Body of pancreas (tissue), 4 donors: Measurements from ENCODE around the gene OR2T27. TPM values are rescaled to one million over a fixed set of nuclear protein-coding genes. Genes with fewer than 3 reads are reported as not detected.

Experiments
- ATAC-seq: fragments of 150-250 bp; one replicate; pipeline ENCODE4 v1.9.1; 2016
- DNase-seq, 4 donors: peaks; one replicate each; pipeline ENCODE4 v3.0.0-alpha.2; 2019
- H3K27ac ChIP-seq, 4 donors: fragments of 200-600 bp; sonication (generic); 1 replicate in 3 of 4; 2 replicates in 1 of 4; pipeline versions ENCODE4 v1.5.1 to v1.6.1; 2016 to 2019; ENCODE audit warnings: mild to moderate bottlenecking in 1 of 4, mixed read lengths in 1 of 4, moderate library complexity in 1 of 4
- H3K27me3 ChIP-seq, 2 donors: fragments of 200-600 bp; sonication (generic); one replicate each; pipeline ENCODE4 v1.6.0; 2016; ENCODE audit warnings: mild to moderate bottlenecking in 1 of 2
- H3K36me3 ChIP-seq, 2 donors: fragments of 200-600 bp; sonication (generic); replicated peaks in 1 of 2; 2 replicates each; pipeline ENCODE4 v1.5.1; 2016; ENCODE audit warnings: low read depth in 2 of 2; ENCODE audit not compliant: insufficient read depth in 1 of 2
- H3K4me1 ChIP-seq: fragments of 200-600 bp; sonication (generic); one replicate; pipeline ENCODE4 v1.6.0; 2016
- H3K4me3 ChIP-seq, 2 donors: fragments of 200-600 bp; sonication (generic); 1 replicate in 1 of 2; 2 replicates in 1 of 2; pipeline ENCODE4 v1.5.1; 2016 to 2019
- H3K9me3 ChIP-seq, 3 donors: fragments of 200-600 bp; sonication (generic); 1 replicate in 2 of 3; 2 replicates in 1 of 3; pipeline ENCODE4 v1.5.1; 2016
- POLR2A ChIP-seq, 3 donors: fragments of 450-650 bp; IDR thresholded peaks; one replicate each; pipeline ENCODE4 v1.6.1; 2016; ENCODE audit warnings: antibody characterized with exemption in 3 of 3, mild to moderate bottlenecking in 2 of 3
- WGBS, 2 donors: methylation state at CpG; one replicate each; pipeline ENCODE4 v1.1.5; 2017; 5-methylcytosine and 5-hydroxymethylcytosine counted together
- intact Hi-C: fragments of 100-400 bp; cut with DNase I; formaldehyde crosslinking; loops from one replicate; pipeline ENCODE4 v1.15.1; 2023
- total RNA-seq, 2 donors: library from RNA; depleted of rRNA; stranded (reverse); fragments of >200 nt; gene quantifications; one replicate each; pipeline ENCODE4 v1.1.0, GENCODE V29; 2016
- TF ChIP-seq, protein P1 (sequence below), 7 experiments: fragments of 450-650 bp in 4 of 7; fragments of 200-600 bp in 3 of 7; sonication (generic) in 3 of 7; IDR thresholded peaks; one replicate each; pipeline ENCODE4 v1.5.1; 2016 to 2019; ENCODE audit warnings: antibody characterized with exemption in 7 of 7

OR2T27 gene
- total RNA-seq, 2 donors from 2014 or later: not detected

DNA sequence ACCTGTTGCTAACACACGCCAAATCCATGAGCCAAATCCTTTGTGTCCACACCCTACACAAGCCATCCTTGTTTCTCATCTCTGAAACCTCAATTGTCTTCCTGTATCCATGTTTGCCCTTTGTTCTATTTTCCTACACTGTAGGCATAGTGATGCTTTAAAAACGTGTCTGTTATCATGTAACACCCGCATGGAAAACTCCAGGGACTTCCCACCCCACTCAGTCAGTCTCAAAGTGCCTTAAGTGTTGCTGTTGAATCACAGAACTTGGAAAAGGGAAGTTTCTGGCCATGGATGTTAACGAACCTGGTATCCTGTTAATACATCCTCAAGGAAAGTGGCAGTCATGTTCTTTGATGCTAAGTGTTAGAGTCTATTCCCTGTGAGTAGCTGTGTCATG is 30.2 kb downstream of the OR2T27 start:
- H3K27ac ChIP-seq: no peak overlapping the region
- intact Hi-C loops: loop anchor here (5.0 kb wide), 1 partner anchor 182 kb away; no protein-coding TSS in a partner anchor
- no peak for TF ChIP-seq POLR2A (IDR thresholded peaks at IDR 0.05)
- TF ChIP-seq, protein P1, sequence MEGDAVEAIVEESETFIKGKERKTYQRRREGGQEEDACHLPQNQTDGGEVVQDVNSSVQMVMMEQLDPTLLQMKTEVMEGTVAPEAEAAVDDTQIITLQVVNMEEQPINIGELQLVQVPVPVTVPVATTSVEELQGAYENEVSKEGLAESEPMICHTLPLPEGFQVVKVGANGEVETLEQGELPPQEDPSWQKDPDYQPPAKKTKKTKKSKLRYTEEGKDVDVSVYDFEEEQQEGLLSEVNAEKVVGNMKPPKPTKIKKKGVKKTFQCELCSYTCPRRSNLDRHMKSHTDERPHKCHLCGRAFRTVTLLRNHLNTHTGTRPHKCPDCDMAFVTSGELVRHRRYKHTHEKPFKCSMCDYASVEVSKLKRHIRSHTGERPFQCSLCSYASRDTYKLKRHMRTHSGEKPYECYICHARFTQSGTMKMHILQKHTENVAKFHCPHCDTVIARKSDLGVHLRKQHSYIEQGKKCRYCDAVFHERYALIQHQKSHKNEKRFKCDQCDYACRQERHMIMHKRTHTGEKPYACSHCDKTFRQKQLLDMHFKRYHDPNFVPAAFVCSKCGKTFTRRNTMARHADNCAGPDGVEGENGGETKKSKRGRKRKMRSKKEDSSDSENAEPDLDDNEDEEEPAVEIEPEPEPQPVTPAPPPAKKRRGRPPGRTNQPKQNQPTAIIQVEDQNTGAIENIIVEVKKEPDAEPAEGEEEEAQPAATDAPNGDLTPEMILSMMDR (IDR thresholded peaks at IDR 0.05): no peak
- no peaks in the 10 kb centered on the region for H3K4me1 ChIP-seq
- DNase-seq (no peak), ATAC-seq (no peak)
- H3K27me3 ChIP-seq: no peaks in the 10 kb centered on the region
- H3K9me3 ChIP-seq: no peaks in the 10 kb centered on the region
- H3K4me3 ChIP-seq: no peak overlapping the region
- 61 to 67% methylated on average over 4 of the region's 4 CpGs for WGBS, 2 donors
- H3K36me3 ChIP-seq: no peaks in the 10 kb centered on the region

DNA sequence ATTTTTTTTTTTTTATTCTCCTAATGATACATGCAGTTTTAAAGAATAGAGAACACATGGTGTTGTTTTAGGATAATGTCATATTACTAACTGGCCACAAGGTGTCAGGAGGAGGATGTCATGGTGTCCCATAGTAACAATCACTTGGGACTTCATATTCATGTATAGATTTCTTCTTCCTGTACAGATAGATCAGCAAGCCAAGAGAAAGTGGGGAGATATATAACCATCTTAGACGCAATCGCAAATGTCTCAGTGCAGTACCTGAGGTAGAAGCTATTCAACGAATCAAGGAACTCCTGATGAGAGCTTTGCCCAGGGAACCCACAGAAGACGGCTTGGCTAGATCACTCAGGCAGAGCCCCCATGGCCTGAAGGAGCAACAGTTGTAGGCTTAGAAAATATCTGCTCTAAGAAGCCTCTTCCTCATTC is 32.7 kb downstream of the OR2T27 start:
- Histone ChIP-seq H3K4me1 (no peaks in the 10 kb centered on the region), H3K27ac (no peak overlapping the region), H3K4me3 (no peak overlapping the region), H3K36me3 (no peaks in the 10 kb centered on the region), H3K9me3 (no peaks in the 10 kb centered on the region), H3K27me3 (no peaks in the 10 kb centered on the region)
- ATAC-seq (peak; percentile 66), DNase-seq (peak in 2 of 4 donors; percentile 3 to 19)
- no peak for TF ChIP-seq POLR2A (IDR thresholded peaks at IDR 0.05)
- TF ChIP-seq, protein P1 (IDR thresholded peaks at IDR 0.05): peak in 6 of 7 experiments; percentile 39 to 71 (median 56)
- WGBS, 2 donors: 29 to 44% methylated on average over 4 of the region's 4 CpGs
- intact Hi-C loops: no loop called here

DNA sequence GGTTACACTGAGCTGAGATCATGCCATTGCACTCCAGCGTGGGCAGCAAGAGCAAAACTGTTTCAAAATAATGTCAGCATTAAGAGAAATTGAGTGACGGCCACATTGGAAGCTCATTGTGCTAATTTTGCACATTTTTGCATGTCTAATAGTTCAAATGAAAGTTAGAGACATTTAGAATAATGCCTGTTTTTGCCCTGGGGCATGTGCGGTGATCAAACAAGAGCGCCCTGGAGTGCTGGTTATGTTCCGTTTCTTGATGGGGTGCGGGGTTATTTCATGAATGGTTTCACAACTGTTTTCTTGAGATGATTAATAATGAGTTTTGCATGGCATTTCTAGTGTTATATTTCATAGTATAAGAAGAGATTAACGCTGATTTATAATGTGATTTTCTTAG is 33.6 kb downstream of the OR2T27 start:
- H3K36me3 ChIP-seq: no peaks in the 10 kb centered on the region
- intact Hi-C loops: no loop called here
- ATAC-seq (no peak), DNase-seq (no peak)
- no peak for TF ChIP-seq POLR2A (IDR thresholded peaks at IDR 0.05)
- TF ChIP-seq, protein P1 (IDR thresholded peaks at IDR 0.05): no peak
- 47 to 53% methylated on average over 7 of the region's 7 CpGs for WGBS, 2 donors
- no peak overlapping the region for H3K4me3 ChIP-seq
- no peaks in the 10 kb centered on the region for H3K4me1 ChIP-seq
- H3K27me3 ChIP-seq: no peaks in the 10 kb centered on the region
- no peaks in the 10 kb centered on the region for H3K9me3 ChIP-seq
- H3K27ac ChIP-seq: no peak overlapping the region

DNA sequence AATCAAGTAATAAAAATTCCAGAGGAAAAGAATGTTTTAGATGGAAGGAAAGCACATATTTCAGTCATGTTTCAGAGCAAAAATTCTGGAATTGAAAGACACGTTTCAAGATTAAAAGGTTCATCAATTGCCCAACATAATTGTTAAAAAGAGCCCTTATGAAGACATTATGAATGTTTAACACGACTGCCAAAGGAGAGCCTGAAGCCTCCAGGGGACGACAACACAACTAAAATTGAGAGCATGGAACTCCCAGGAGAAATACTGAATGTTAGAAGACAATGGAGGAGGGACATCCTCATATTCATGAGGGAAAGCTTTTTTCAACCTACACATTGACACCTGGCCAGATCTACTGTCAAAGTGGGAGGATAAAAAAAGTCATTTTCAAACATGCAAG is 36.5 kb downstream of the OR2T27 start:
- ATAC-seq (peak; percentile 55), DNase-seq (peak; percentile 49 to 79 (median 68))
- H3K27ac ChIP-seq: no peak overlapping the region
- no peak for TF ChIP-seq POLR2A (IDR thresholded peaks at IDR 0.05)
- TF ChIP-seq, protein P1 (IDR thresholded peaks at IDR 0.05): peak in 6 of 7 experiments; percentile 41 to 67 (median 58)
- H3K27me3 ChIP-seq: no peaks in the 10 kb centered on the region
- no peaks in the 10 kb centered on the region for H3K36me3 ChIP-seq
- H3K9me3 ChIP-seq: no peaks in the 10 kb centered on the region
- intact Hi-C loops: no loop called here
- H3K4me1 ChIP-seq: no peaks in the 10 kb centered on the region
- 0 to 3% methylated on average over 3 of the region's 3 CpGs for WGBS, 2 donors
- no peak overlapping the region for H3K4me3 ChIP-seq

DNA sequence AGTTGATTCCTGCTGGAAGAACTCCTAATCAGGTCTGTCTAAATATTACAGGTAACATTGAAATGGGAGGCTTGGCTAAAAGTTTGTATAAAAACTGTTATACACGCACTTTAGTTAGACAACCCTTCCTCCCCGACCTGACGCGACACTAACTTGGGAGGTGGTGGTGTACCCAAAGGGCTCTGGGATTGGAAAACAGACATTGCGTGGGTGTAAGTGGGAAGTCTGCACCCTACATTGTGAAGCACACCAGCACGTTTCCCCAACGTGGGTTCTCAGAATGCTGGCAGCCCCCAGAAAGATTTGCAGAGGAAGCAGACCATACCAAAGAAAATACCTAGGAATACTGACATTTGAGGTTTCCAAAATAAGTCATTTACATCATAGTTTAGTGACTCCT is 37.2 kb downstream of the OR2T27 start:
- intact Hi-C loops: no loop called here
- Histone ChIP-seq H3K9me3 (no peaks in the 10 kb centered on the region), H3K4me3 (no peak overlapping the region), H3K4me1 (no peaks in the 10 kb centered on the region), H3K27me3 (no peaks in the 10 kb centered on the region), H3K27ac (no peak overlapping the region), H3K36me3 (no peaks in the 10 kb centered on the region)
- TF ChIP-seq POLR2A (IDR thresholded peaks at IDR 0.05): no peak
- TF ChIP-seq, protein P1 (IDR thresholded peaks at IDR 0.05): no peak
- 60 to 68% methylated on average over 7 of the region's 7 CpGs for WGBS, 2 donors
- ATAC-seq: no peak
- no peak for DNase-seq
